ENCODE data around the gene OR6K3.
"Not testable (repeated sequence)": the region's sequence is repeated elsewhere in the genome, so short reads cannot be mapped to it uniquely, and the experiment has no call there.

The OR6K3 gene

DNA sequence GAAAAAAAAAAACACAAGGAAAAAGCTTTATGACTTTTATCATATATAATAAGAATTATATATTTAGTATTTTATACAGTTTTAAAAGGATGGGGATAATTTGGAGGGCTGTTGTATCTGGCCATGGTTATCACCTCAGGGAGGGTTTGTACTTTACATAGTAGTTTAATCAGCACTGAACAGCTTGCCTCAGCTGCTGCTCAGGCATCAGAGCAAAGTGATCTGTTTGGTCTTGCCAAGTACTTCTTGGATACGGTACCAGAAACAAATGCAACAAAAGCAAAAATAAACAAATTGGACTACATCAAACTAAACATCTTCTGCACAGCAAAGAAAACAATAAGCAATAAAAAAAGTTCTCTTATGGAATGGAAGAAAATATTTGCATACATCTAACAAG lies 31.4 kb downstream of the OR6K3 start:
- Histone ChIP-seq H3K4me1 (ENCODE audit: low read length) (no peaks in the 10 kb centered on the region), H3K27me3 (ENCODE audit: low read depth, low read length) (no peaks in the 10 kb centered on the region), H3K79me2 (ENCODE audit: low read length) (no peaks in the 10 kb centered on the region), H3K27ac (ENCODE audit: low read length) (no peak overlapping the region), H3K4me3 (ENCODE audit: low read length) (no peak overlapping the region), H3K9ac (ENCODE audit: low read length) (no peak overlapping the region), H3K36me3 (replicated peaks; ENCODE audit: low read depth, low read length) (no peaks in the 10 kb centered on the region), H4K20me1 (ENCODE audit: insufficient read depth, low read length) (no peaks in the 10 kb centered on the region), H2AFZ (ENCODE audit: low read depth, low read length) (no peak overlapping the region), H3K9me3 (ENCODE audit: insufficient read depth, low read length) (no peaks in the 10 kb centered on the region), H3K4me2 (ENCODE audit: low read length) (no peak overlapping the region)
- no peak for TF ChIP-seq EZH2phosphoT487 (IDR thresholded peaks at IDR 0.05; ENCODE audit: low read depth)
- TF ChIP-seq, protein P1, sequence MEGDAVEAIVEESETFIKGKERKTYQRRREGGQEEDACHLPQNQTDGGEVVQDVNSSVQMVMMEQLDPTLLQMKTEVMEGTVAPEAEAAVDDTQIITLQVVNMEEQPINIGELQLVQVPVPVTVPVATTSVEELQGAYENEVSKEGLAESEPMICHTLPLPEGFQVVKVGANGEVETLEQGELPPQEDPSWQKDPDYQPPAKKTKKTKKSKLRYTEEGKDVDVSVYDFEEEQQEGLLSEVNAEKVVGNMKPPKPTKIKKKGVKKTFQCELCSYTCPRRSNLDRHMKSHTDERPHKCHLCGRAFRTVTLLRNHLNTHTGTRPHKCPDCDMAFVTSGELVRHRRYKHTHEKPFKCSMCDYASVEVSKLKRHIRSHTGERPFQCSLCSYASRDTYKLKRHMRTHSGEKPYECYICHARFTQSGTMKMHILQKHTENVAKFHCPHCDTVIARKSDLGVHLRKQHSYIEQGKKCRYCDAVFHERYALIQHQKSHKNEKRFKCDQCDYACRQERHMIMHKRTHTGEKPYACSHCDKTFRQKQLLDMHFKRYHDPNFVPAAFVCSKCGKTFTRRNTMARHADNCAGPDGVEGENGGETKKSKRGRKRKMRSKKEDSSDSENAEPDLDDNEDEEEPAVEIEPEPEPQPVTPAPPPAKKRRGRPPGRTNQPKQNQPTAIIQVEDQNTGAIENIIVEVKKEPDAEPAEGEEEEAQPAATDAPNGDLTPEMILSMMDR (IDR thresholded peaks at IDR 0.05; ENCODE audit: low read depth, low read length): no peak

DNA sequence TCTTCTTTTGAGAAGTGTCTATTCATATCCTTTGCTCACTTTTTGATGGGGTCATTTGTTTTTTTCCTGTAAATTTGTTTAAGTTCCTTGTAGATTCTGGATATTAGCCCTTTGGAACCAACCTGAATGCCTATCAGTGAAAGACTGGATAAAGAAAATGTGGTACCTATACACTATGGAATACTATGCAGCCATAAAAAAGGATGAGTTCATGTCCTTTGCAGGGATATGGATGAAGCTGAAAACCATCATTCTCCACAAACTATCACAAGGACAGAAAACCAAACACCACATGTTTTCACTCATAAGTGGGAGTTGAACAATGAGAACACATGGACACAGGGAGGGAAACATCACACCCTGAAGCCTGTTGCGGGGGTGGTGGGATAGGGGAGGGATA lies 32.2 kb downstream of the OR6K3 start:
- not testable (repeated sequence) for H3K27ac ChIP-seq (ENCODE audit: low read length); H4K20me1 ChIP-seq (ENCODE audit: insufficient read depth, low read length); H3K4me3 ChIP-seq (ENCODE audit: low read length); H3K4me1 ChIP-seq (ENCODE audit: low read length); H3K27me3 ChIP-seq (ENCODE audit: low read depth, low read length); H3K9ac ChIP-seq (ENCODE audit: low read length); H2AFZ ChIP-seq (ENCODE audit: low read depth, low read length); H3K9me3 ChIP-seq (ENCODE audit: insufficient read depth, low read length); H3K36me3 ChIP-seq (replicated peaks; ENCODE audit: low read depth, low read length); H3K79me2 ChIP-seq (ENCODE audit: low read length); H3K4me2 ChIP-seq (ENCODE audit: low read length)

GRCh38 chr1:158687037-158687436 lies 33.5 kb downstream of the OR6K3 start:
- Histone ChIP-seq H4K20me1 (ENCODE audit: insufficient read depth, low read length) (no peaks in the 10 kb centered on the region), H3K36me3 (replicated peaks; ENCODE audit: low read depth, low read length) (no peaks in the 10 kb centered on the region), H3K4me2 (ENCODE audit: low read length) (no peak overlapping the region), H3K79me2 (ENCODE audit: low read length) (no peaks in the 10 kb centered on the region), H3K27ac (ENCODE audit: low read length) (no peak overlapping the region), H3K4me1 (ENCODE audit: low read length) (no peaks in the 10 kb centered on the region), H3K27me3 (ENCODE audit: low read depth, low read length) (no peaks in the 10 kb centered on the region), H2AFZ (ENCODE audit: low read depth, low read length) (no peak overlapping the region), H3K4me3 (ENCODE audit: low read length) (no peak overlapping the region), H3K9ac (ENCODE audit: low read length) (no peak overlapping the region), H3K9me3 (ENCODE audit: insufficient read depth, low read length) (no peaks in the 10 kb centered on the region)
- TF ChIP-seq EZH2phosphoT487 (IDR thresholded peaks at IDR 0.05; ENCODE audit: low read depth): no peak

- Histone ChIP-seq H3K27ac (ENCODE audit: low read length) (no peak within 1 kb of the TSS), H3K4me3 (ENCODE audit: low read length) (no peak within 1 kb of the TSS), H3K27me3 (ENCODE audit: low read depth, low read length) (no peaks in the 10 kb centered on the region), H3K4me2 (ENCODE audit: low read length) (no peak within 1 kb of the TSS), H3K79me2 (ENCODE audit: low read length) (no peaks in the 10 kb centered on the region), H4K20me1 (ENCODE audit: insufficient read depth, low read length) (no peaks in the 10 kb centered on the region), H3K9me3 (ENCODE audit: insufficient read depth, low read length) (no peaks in the 10 kb centered on the region), H2AFZ (ENCODE audit: low read depth, low read length) (no peak within 1 kb of the TSS), H3K4me1 (ENCODE audit: low read length) (no peaks in the 10 kb centered on the region), H3K9ac (ENCODE audit: low read length) (no peak within 1 kb of the TSS), H3K36me3 (replicated peaks; ENCODE audit: low read depth, low read length) (no peaks in the 10 kb centered on the region)
- TF ChIP-seq, protein P1 (IDR thresholded peaks at IDR 0.05; ENCODE audit: low read depth, low read length): no peak
- TF ChIP-seq EZH2phosphoT487 (IDR thresholded peaks at IDR 0.05; ENCODE audit: low read depth): no peak
These were observed 34.2 kb downstream of the OR6K3 start, which contains the start of gene SPTA1 for GRCh38 chr1:158686111-158687009. Gene SPTA1, minus strand, starts transcription at chr1:158686715. Its CDS starts 198 bp downstream, at chr1:158686517.

DNA sequence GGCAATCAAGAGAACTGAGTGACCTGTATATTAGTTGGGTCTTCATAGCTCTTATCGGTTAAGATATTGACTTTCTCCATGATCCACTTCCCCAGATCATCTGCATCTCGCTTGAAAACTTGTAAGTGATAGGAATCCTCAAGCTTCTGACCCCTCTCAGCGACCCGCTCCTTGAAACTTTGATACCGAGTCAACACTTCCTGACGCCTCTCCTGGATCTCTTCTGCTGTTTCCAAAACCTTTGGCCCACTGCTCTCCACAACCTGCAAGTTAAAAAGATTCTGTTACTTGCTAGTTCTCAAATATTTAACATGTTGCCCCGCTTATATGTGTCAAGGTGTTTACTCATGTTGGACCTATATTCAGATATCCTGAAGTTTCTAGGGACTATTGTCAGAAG lies 35.4 kb downstream of the OR6K3 start:
- no peak for TF ChIP-seq EZH2phosphoT487 (IDR thresholded peaks at IDR 0.05; ENCODE audit: low read depth)
- TF ChIP-seq, protein P1 (IDR thresholded peaks at IDR 0.05; ENCODE audit: low read depth, low read length): no peak
- no peak overlapping the region for H2AFZ ChIP-seq (ENCODE audit: low read depth, low read length)
- H3K36me3 ChIP-seq (replicated peaks; ENCODE audit: low read depth, low read length): no peaks in the 10 kb centered on the region

More for the DNA sequence above, 35.4 kb downstream of the OR6K3 start:
- H3K4me1 ChIP-seq (ENCODE audit: low read length): no peaks in the 10 kb centered on the region
- H3K79me2 ChIP-seq (ENCODE audit: low read length): no peaks in the 10 kb centered on the region
- H4K20me1 ChIP-seq (ENCODE audit: insufficient read depth, low read length): no peaks in the 10 kb centered on the region
- H3K27me3 ChIP-seq (ENCODE audit: low read depth, low read length): no peaks in the 10 kb centered on the region
- H3K4me2 ChIP-seq (ENCODE audit: low read length): no peak overlapping the region
- no peak overlapping the region for H3K4me3 ChIP-seq (ENCODE audit: low read length)
- no peak overlapping the region for H3K9ac ChIP-seq (ENCODE audit: low read length)
- no peak overlapping the region for H3K27ac ChIP-seq (ENCODE audit: low read length)
- H3K9me3 ChIP-seq (ENCODE audit: insufficient read depth, low read length): no peaks in the 10 kb centered on the region
